ENCODE results near the gene SH3GL1. TPM values are rescaled to one million over a fixed set of nuclear protein-coding genes. Genes with fewer than 3 reads are reported as not detected.

SH3GL1 gene
- total and polyA plus RNA-seq, 9 of the 15 experiments (the other 6 are each of a cell fraction or from before 2014, with no cell fraction given) = 1.7 to 75.3 (median 25.7) TPM

DNA sequence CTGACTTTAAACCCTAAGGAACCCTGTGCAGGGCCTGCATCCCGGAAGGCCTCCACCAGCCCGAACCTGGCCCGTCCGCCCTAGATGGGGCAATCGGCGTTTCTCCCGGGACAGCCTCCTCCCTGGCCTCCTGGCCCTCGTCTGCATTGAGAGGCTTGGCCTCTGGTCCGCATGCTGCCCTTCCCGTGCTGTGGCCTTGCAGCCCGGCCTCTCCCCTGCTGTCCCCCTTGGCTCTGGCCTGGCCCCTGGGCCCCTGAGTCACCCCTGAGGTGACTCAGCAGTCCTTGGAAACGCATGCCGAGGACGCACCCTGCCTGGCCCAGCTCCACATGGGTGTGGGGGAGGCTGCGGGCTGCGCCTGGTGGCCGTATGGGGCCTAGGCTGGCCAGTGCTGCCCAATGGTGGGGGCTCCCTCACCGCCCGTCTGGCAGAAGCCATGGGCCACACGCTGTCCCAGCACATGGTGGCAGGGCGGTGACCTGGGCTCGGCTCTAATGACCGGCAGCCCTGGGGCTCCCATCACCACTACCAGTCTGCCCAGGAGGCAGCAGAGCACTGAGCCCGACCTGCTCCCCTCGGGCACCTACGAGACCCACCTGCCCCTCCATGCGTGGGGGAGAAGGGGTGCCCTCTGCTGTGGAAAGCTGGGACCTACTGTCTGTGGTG lies 25.7 kb downstream of the SH3GL1 start (continued):
- TF ChIP-seq RBM39 (optimal IDR thresholded peaks at IDR 0.05; ENCODE audit: low read depth, low read length) (peak; percentile 16), NELFE (IDR thresholded peaks at IDR 0.05; ENCODE audit: insufficient read depth, insufficient read length) (no peak), ZNF384 (IDR thresholded peaks at IDR 0.05; ENCODE audit: low read depth, low read length) (peak; percentile 50; the same call in 1 of the 2 replicates), POU5F1 (IDR thresholded peaks at IDR 0.05; ENCODE audit: borderline replicate concordance, low read depth, low read length, partially characterized antibody) (peak; percentile 13), FOXP1 (CRISPR knock-in tag; IDR thresholded peaks at IDR 0.05) (peak; percentile 98; the same call in 1 of the 2 replicates), ETS2 (tag; IDR thresholded peaks at IDR 0.05; ENCODE audit: borderline replicate concordance, poor library complexity, severe bottlenecking) (no peak), CREB1 (IDR thresholded peaks at IDR 0.05) (no peak; the same call in 1 of the 2 replicates), CREB1 (CRISPR knock-in tag; IDR thresholded peaks at IDR 0.05) (peak; percentile 78; the same call in 1 of the 2 replicates), ZNF76 (CRISPR knock-in tag; IDR thresholded peaks at IDR 0.05; ENCODE audit: borderline replicate concordance) (peak; percentile 94), ZNF124 (CRISPR knock-in tag; IDR thresholded peaks at IDR 0.05) (no peak), ELF1 (tag; IDR thresholded peaks at IDR 0.05) (peak; percentile 72), GABPA (tag; conservative IDR thresholded peaks at IDR 0.05; ENCODE audit: low read depth) (peak; percentile 56), BRD9 (IDR thresholded peaks at IDR 0.05; ENCODE audit: low read depth, partially characterized antibody) (peak; percentile 41), ATF7 (IDR thresholded peaks at IDR 0.05) (peak; percentile 84), MAZ (CRISPR knock-in tag; conservative IDR thresholded peaks at IDR 0.05 in 1 of 2, IDR thresholded peaks at IDR 0.05 in 1 of 2) (peak; percentile 93 to 97)
- TF ChIP-seq, protein P1, sequence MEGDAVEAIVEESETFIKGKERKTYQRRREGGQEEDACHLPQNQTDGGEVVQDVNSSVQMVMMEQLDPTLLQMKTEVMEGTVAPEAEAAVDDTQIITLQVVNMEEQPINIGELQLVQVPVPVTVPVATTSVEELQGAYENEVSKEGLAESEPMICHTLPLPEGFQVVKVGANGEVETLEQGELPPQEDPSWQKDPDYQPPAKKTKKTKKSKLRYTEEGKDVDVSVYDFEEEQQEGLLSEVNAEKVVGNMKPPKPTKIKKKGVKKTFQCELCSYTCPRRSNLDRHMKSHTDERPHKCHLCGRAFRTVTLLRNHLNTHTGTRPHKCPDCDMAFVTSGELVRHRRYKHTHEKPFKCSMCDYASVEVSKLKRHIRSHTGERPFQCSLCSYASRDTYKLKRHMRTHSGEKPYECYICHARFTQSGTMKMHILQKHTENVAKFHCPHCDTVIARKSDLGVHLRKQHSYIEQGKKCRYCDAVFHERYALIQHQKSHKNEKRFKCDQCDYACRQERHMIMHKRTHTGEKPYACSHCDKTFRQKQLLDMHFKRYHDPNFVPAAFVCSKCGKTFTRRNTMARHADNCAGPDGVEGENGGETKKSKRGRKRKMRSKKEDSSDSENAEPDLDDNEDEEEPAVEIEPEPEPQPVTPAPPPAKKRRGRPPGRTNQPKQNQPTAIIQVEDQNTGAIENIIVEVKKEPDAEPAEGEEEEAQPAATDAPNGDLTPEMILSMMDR (IDR thresholded peaks at IDR 0.05 in 2 of 3, conservative IDR thresholded peaks at IDR 0.05 in 1 of 3; ENCODE audit: insufficient read depth in 2 of 3, low read depth in 1 of 3, low read length in 3 of 3) = peak; percentile 27 to 49 (median 47); a peak in 5 of 6 replicates
- TF ChIP-seq, protein P2, sequence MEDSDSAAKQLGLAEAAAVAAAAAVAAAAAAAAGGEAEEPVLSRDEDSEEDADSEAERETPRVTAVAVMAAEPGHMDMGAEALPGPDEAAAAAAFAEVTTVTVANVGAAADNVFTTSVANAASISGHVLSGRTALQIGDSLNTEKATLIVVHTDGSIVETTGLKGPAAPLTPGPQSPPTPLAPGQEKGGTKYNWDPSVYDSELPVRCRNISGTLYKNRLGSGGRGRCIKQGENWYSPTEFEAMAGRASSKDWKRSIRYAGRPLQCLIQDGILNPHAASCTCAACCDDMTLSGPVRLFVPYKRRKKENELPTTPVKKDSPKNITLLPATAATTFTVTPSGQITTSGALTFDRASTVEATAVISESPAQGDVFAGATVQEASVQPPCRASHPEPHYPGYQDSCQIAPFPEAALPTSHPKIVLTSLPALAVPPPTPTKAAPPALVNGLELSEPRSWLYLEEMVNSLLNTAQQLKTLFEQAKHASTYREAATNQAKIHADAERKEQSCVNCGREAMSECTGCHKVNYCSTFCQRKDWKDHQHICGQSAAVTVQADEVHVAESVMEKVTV (CRISPR knock-in tag; IDR thresholded peaks at IDR 0.05) = peak; percentile 36; the same call in 1 of the 2 replicates
- TF ChIP-seq, protein P3, sequence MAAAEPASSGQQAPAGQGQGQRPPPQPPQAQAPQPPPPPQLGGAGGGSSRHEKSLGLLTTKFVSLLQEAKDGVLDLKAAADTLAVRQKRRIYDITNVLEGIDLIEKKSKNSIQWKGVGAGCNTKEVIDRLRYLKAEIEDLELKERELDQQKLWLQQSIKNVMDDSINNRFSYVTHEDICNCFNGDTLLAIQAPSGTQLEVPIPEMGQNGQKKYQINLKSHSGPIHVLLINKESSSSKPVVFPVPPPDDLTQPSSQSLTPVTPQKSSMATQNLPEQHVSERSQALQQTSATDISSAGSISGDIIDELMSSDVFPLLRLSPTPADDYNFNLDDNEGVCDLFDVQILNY (CRISPR knock-in tag; IDR thresholded peaks at IDR 0.05) = peak; percentile 94
- TF ChIP-seq, protein P4, sequence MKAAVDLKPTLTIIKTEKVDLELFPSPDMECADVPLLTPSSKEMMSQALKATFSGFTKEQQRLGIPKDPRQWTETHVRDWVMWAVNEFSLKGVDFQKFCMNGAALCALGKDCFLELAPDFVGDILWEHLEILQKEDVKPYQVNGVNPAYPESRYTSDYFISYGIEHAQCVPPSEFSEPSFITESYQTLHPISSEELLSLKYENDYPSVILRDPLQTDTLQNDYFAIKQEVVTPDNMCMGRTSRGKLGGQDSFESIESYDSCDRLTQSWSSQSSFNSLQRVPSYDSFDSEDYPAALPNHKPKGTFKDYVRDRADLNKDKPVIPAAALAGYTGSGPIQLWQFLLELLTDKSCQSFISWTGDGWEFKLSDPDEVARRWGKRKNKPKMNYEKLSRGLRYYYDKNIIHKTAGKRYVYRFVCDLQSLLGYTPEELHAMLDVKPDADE (conservative IDR thresholded peaks at IDR 0.05; ENCODE audit: control insufficient read depth, low read depth, low read length) = 0 out of 2 replicates have a peak, but pooled peaks have one; percentile 81

All from K562 (cell line).